Activated naive CD4-positive, alpha-beta T cell treated with anti-CD3 and anti-CD28 coated beads, Interleukin-2, amount 10 ng/mL, durations not matched to agents 7 days and 5 days (primary cell): ENCODE data around the gene CYP2F1.
"Not testable (repeated sequence)": the region's sequence is repeated elsewhere in the genome, so short reads cannot be mapped to it uniquely, and the experiment has no call there.

Experiments used
- CTCF ChIA-PET: fragments of 350-600 bp; sonication (Branson Sonifier 250); formaldehyde crosslinking; loops from one replicate; lab custom pipeline; 2021; ENCODE audit warnings: antibody characterized with exemption; lab: Charles Lee
- DNase-seq: peaks from one replicate; pipeline ENCODE4 v3.0.0-alpha.2; 2020
- H3K27ac Mint-ChIP-seq: one replicate; pipeline ENCODE4 v1.8.0; 2021; ENCODE audit warnings: mild to moderate bottlenecking, moderate library complexity, mixed read lengths
- H3K27me3 Mint-ChIP-seq: one replicate; pipeline ENCODE4 v1.8.0; 2021; ENCODE audit warnings: mild to moderate bottlenecking, mixed read lengths
- H3K36me3 Mint-ChIP-seq: one replicate; pipeline ENCODE4 v1.8.0; 2021; ENCODE audit warnings: mixed read lengths
- H3K4me1 Mint-ChIP-seq: one replicate; pipeline ENCODE4 v1.8.0; 2021; ENCODE audit warnings: mixed read lengths
- H3K4me3 Mint-ChIP-seq: one replicate; pipeline ENCODE4 v1.8.0; 2021; ENCODE audit warnings: mild to moderate bottlenecking, moderate library complexity, mixed read lengths
- H3K9me3 Mint-ChIP-seq: one replicate; pipeline ENCODE4 v1.8.0; 2021; ENCODE audit warnings: mixed read lengths

The CYP2F1 gene

GRCh38 chr19:41111750-41112295, 2.4 kb upstream of the CYP2F1 start:
- no peaks in the 10 kb centered on the region for H3K4me1 Mint-ChIP-seq
- DNase-seq: no peak
- CTCF ChIA-PET: no interaction called here
- no peaks in the 10 kb centered on the region for H3K36me3 Mint-ChIP-seq
- H3K9me3 Mint-ChIP-seq: no peaks in the 10 kb centered on the region
- H3K27me3 Mint-ChIP-seq: peaks cover 39% of the 10 kb centered on the region
- H3K4me3 Mint-ChIP-seq: no peak overlapping the region
- H3K27ac Mint-ChIP-seq: no peak overlapping the region

GRCh38 chr19:41112728-41113290, 1.4 kb upstream of the CYP2F1 start:
- Mint-ChIP-seq H3K27ac (no peak overlapping the region), H3K4me1 (no peaks in the 10 kb centered on the region), H3K36me3 (no peaks in the 10 kb centered on the region), H3K9me3 (no peaks in the 10 kb centered on the region), H3K27me3 (peaks cover 44% of the 10 kb centered on the region), H3K4me3 (no peak overlapping the region)
- no peak for DNase-seq
- CTCF ChIA-PET: no interaction called here

GRCh38 chr19:41116261-41116660, 2.0 kb downstream of the CYP2F1 start:
- Mint-ChIP-seq H3K9me3 (no peaks in the 10 kb centered on the region), H3K4me1 (peaks cover 20% of the 10 kb centered on the region)
- CTCF ChIA-PET: no interaction called here

GRCh38 chr19:41120929-41121911, 7.0 kb downstream of the CYP2F1 start:
- H3K27me3 Mint-ChIP-seq: peaks cover 22% of the 10 kb centered on the region
- peak overlapping the region; percentile 89 for H3K27ac Mint-ChIP-seq
- CTCF ChIA-PET: interaction anchor here (0.6 to 1.1 kb wide), 2 partner anchors 227 to 458 kb away, joined by 3 read pairs; no protein-coding TSS in a partner anchor
- peaks cover 39% of the 10 kb centered on the region for H3K4me1 Mint-ChIP-seq
- DNase-seq: peak; percentile 90
- peak overlapping the region; percentile 8 for H3K4me3 Mint-ChIP-seq
- H3K36me3 Mint-ChIP-seq, H3K9me3 Mint-ChIP-seq: not testable (repeated sequence)

More at GRCh38 chr19:41116261-41116660, 2.0 kb downstream of the CYP2F1 start:
- H3K36me3 Mint-ChIP-seq: no peaks in the 10 kb centered on the region
- peaks cover 54% of the 10 kb centered on the region for H3K27me3 Mint-ChIP-seq
- H3K4me3 Mint-ChIP-seq: no peak overlapping the region
- no peak for DNase-seq
- no peak overlapping the region for H3K27ac Mint-ChIP-seq

- not testable (repeated sequence) for DNase-seq, H3K9me3 Mint-ChIP-seq, H3K4me3 Mint-ChIP-seq, H3K27ac Mint-ChIP-seq, H3K36me3 Mint-ChIP-seq
- CTCF ChIA-PET: interaction anchor here (1.8 kb wide), 1 partner anchor 22 kb away, joined by 4 read pairs; no protein-coding TSS in a partner anchor
- Mint-ChIP-seq H3K27me3 (peaks cover 16% of the 10 kb centered on the region), H3K4me1 (peaks cover 50% of the 10 kb centered on the region)
Observed at GRCh38 chr19:41122846-41123245, 8.6 kb downstream of the CYP2F1 start.

GRCh38 chr19:41123716-41124294, 9.6 kb downstream of the CYP2F1 start:
- peaks cover 58% of the 10 kb centered on the region for H3K4me1 Mint-ChIP-seq
- H3K27me3 Mint-ChIP-seq: peaks cover 19% of the 10 kb centered on the region
- DNase-seq: no peak
- no peak overlapping the region for H3K4me3 Mint-ChIP-seq
- no peaks in the 10 kb centered on the region for H3K36me3 Mint-ChIP-seq
- peaks cover 1% of the 10 kb centered on the region for H3K9me3 Mint-ChIP-seq
- CTCF ChIA-PET: interaction anchor here (0.9 to 1.8 kb wide), 3 partner anchors 21 to 149 kb away, joined by 3 to 4 read pairs (median 3); no protein-coding TSS in a partner anchor
- H3K27ac Mint-ChIP-seq: no peak overlapping the region

GRCh38 chr19:41126765-41127203, 12.6 kb downstream of the CYP2F1 start:
- not testable (repeated sequence) for H3K36me3 Mint-ChIP-seq, H3K4me3 Mint-ChIP-seq, H3K9me3 Mint-ChIP-seq, H3K27ac Mint-ChIP-seq
- CTCF ChIA-PET: interaction anchor here (0.7 to 2.5 kb wide), 9 partner anchors 13 to 464 kb away, joined by 3 to 17 read pairs (median 5); no protein-coding TSS in a partner anchor
- H3K27me3 Mint-ChIP-seq: peaks cover 41% of the 10 kb centered on the region
- peaks cover 37% of the 10 kb centered on the region for H3K4me1 Mint-ChIP-seq
- DNase-seq: peak; percentile 63

GRCh38 chr19:41127362-41127761, 13.1 kb downstream of the CYP2F1 start:
- not testable (repeated sequence) for H3K27ac Mint-ChIP-seq, H3K4me3 Mint-ChIP-seq, H3K9me3 Mint-ChIP-seq, DNase-seq, H3K36me3 Mint-ChIP-seq
- Mint-ChIP-seq H3K4me1 (peaks cover 33% of the 10 kb centered on the region), H3K27me3 (peaks cover 46% of the 10 kb centered on the region)
- CTCF ChIA-PET: interaction anchor here (1.2 to 2.5 kb wide), 7 partner anchors 13 to 464 kb away, joined by 3 to 17 read pairs (median 6); no protein-coding TSS in a partner anchor

- H3K36me3 Mint-ChIP-seq, H3K9me3 Mint-ChIP-seq: not testable (repeated sequence)
- CTCF ChIA-PET: interaction anchor here (1.2 to 2.5 kb wide), 5 partner anchors 16 to 465 kb away, joined by 4 to 17 read pairs (median 6); no protein-coding TSS in a partner anchor
- Mint-ChIP-seq H3K27me3 (peaks cover 51% of the 10 kb centered on the region), H3K27ac (peak overlapping the region; percentile 34), H3K4me3 (peak overlapping the region; percentile 54), H3K4me1 (peaks cover 30% of the 10 kb centered on the region)
- peak; percentile 75 for DNase-seq
Observed at GRCh38 chr19:41127801-41128300, 13.6 kb downstream of the CYP2F1 start.

GRCh38 chr19:41128692-41129091, 14.5 kb downstream of the CYP2F1 start:
- DNase-seq: no peak
- Mint-ChIP-seq H3K9me3 (no peaks in the 10 kb centered on the region), H3K4me3 (no peak overlapping the region), H3K36me3 (no peaks in the 10 kb centered on the region), H3K27me3 (peaks cover 60% of the 10 kb centered on the region), H3K4me1 (peaks cover 27% of the 10 kb centered on the region), H3K27ac (no peak overlapping the region)
- CTCF ChIA-PET: interaction anchor here (2.5 kb wide), 1 partner anchor 15 kb away, joined by 17 read pairs; no protein-coding TSS in a partner anchor

- H3K27ac Mint-ChIP-seq: no peak overlapping the region
- H3K27me3 Mint-ChIP-seq: peaks cover 81% of the 10 kb centered on the region
- CTCF ChIA-PET: no interaction called here
Observed at GRCh38 chr19:41131186-41131585, 17.0 kb downstream of the CYP2F1 start.

GRCh38 chr19:41133260-41133659, 19.0 kb downstream of the CYP2F1 start:
- Mint-ChIP-seq H3K36me3 (no peaks in the 10 kb centered on the region), H3K4me1 (peaks cover 26% of the 10 kb centered on the region), H3K9me3 (no peaks in the 10 kb centered on the region), H3K4me3 (no peak overlapping the region), H3K27ac (no peak overlapping the region), H3K27me3 (peaks cover 80% of the 10 kb centered on the region)
- DNase-seq: no peak
- CTCF ChIA-PET: no interaction called here

More at GRCh38 chr19:41131186-41131585, 17.0 kb downstream of the CYP2F1 start:
- Mint-ChIP-seq H3K36me3 (no peaks in the 10 kb centered on the region), H3K4me1 (peaks cover 33% of the 10 kb centered on the region), H3K9me3 (no peaks in the 10 kb centered on the region), H3K4me3 (no peak overlapping the region)
- DNase-seq: no peak

GRCh38 chr19:41134616-41135015, 20.4 kb downstream of the CYP2F1 start:
- Mint-ChIP-seq H3K4me3 (peak overlapping the region; percentile 54), H3K4me1 (peaks cover 21% of the 10 kb centered on the region), H3K36me3 (no peaks in the 10 kb centered on the region), H3K9me3 (no peaks in the 10 kb centered on the region), H3K27me3 (peaks cover 77% of the 10 kb centered on the region), H3K27ac (no peak overlapping the region)
- DNase-seq: no peak
- CTCF ChIA-PET: no interaction called here
